GM18907 (cell line): ENCODE data around the gene SMIM22.

ENCODE experiments used
- ATAC-seq: cut with Tn5 transposase; IDR thresholded peaks from one replicate; pipeline ENCODE4 v1.9.1; 2021; ENCODE audit warnings: mild to moderate bottlenecking, moderate library complexity; ENCODE audit not compliant: unreplicated experiment

SMIM22 gene

GRCh38 chr16:4795828-4796572 is 831 bp downstream of the SMIM22 start:
- ATAC-seq: no peak

- no peak for ATAC-seq
Observed at GRCh38 chr16:4796982-4797804, 2.0 kb downstream of the SMIM22 start.

- ATAC-seq: no peak
Observed at GRCh38 chr16:4797805-4798252, 2.7 kb downstream of the SMIM22 start.

- ATAC-seq: no peak
Observed at GRCh38 chr16:4798456-4798855, 3.3 kb downstream of the SMIM22 start.

- ATAC-seq: no peak
Observed at GRCh38 chr16:4799171-4799855, 4.1 kb downstream of the SMIM22 start.

- ATAC-seq: no peak
Observed at GRCh38 chr16:4800290-4801041, 5.3 kb downstream of the SMIM22 start.

GRCh38 chr16:4801051-4801961 is 6.1 kb downstream of the SMIM22 start:
- no peak for ATAC-seq

- peak; percentile 59 for ATAC-seq
Observed at GRCh38 chr16:4801962-4802658, 6.9 kb downstream of the SMIM22 start, which contains the start of gene ROGDI. ROGDI (minus strand) TSS chr16:4802633; CDS start chr16:4802571, 62 bp downstream.

- ATAC-seq: peak; percentile 91
Observed at GRCh38 chr16:4802659-4803287, 7.6 kb downstream of the SMIM22 start.

GRCh38 chr16:4803401-4803844 is 8.3 kb downstream of the SMIM22 start:
- no peak for ATAC-seq

GRCh38 chr16:4803898-4804762 is 9.0 kb downstream of the SMIM22 start:
- no peak for ATAC-seq

GRCh38 chr16:4805231-4805630 is 10.1 kb downstream of the SMIM22 start:
- ATAC-seq: no peak

- ATAC-seq: no peak
Observed at GRCh38 chr16:4806280-4806679, 11.1 kb downstream of the SMIM22 start.

- ATAC-seq: no peak
Observed at GRCh38 chr16:4811242-4811641, 16.1 kb downstream of the SMIM22 start.

GRCh38 chr16:4811773-4812172 is 16.6 kb downstream of the SMIM22 start:
- no peak for ATAC-seq

- ATAC-seq: no peak
Observed at GRCh38 chr16:4813251-4814003, 18.3 kb downstream of the SMIM22 start.

- no peak for ATAC-seq
Observed at GRCh38 chr16:4814046-4814445, 18.9 kb downstream of the SMIM22 start.
